H9 (cell line): ENCODE measurements around the gene IP6K3. TPM values are rescaled to one million over a fixed set of nuclear protein-coding genes. Genes with fewer than 3 reads are reported as not detected.

Source experiments
- DNase-seq: peaks from one replicate; pipeline ENCODE4 v3.0.0-alpha.2; 2017
- H2AFZ ChIP-seq: one replicate; pipeline ENCODE4 v1.6.1; 2013; ENCODE audit warnings: mild to moderate bottlenecking, low read length, control low read depth, moderate library complexity
- H2AK5ac ChIP-seq: 2 replicates; pipeline ENCODE4 v1.6.1; 2013; ENCODE audit warnings: low read length, control low read depth, mixed read lengths; ENCODE audit not compliant: insufficient read length
- H2BK120ac ChIP-seq: one replicate; pipeline ENCODE4 v1.6.1; 2013; ENCODE audit warnings: low read depth, mild to moderate bottlenecking, low read length, control low read depth, inconsistent platforms; ENCODE audit not compliant: poor library complexity, severe bottlenecking
- H2BK12ac ChIP-seq: 2 replicates; pipeline ENCODE4 v1.6.1; 2013; ENCODE audit warnings: low read length, control low read depth, mixed read lengths, low read depth; ENCODE audit not compliant: insufficient read length
- H2BK15ac ChIP-seq: 2 replicates; pipeline ENCODE4 v1.6.1; 2013; ENCODE audit warnings: low read depth, low read length, control low read depth
- H2BK20ac ChIP-seq: one replicate; pipeline ENCODE4 v1.6.1; 2013; ENCODE audit warnings: low read depth, mild to moderate bottlenecking, low read length, control low read depth, inconsistent platforms; ENCODE audit not compliant: poor library complexity, severe bottlenecking
- H2BK5ac ChIP-seq: 2 replicates; pipeline ENCODE4 v1.6.1; 2013; ENCODE audit warnings: low read length, control low read depth, mixed read lengths; ENCODE audit not compliant: insufficient read length
- H3K14ac ChIP-seq: 2 replicates; pipeline ENCODE4 v1.6.1; 2013; ENCODE audit warnings: low read length, control low read depth; ENCODE audit not compliant: insufficient read depth
- H3K18ac ChIP-seq: 2 replicates; pipeline ENCODE4 v1.6.1; 2013; ENCODE audit warnings: low read depth, mild to moderate bottlenecking, mixed read lengths, low read length, control low read depth; ENCODE audit not compliant: insufficient read length
- H3K23ac ChIP-seq: 2 replicates; pipeline ENCODE4 v1.6.1; 2013; ENCODE audit warnings: low read length, control low read depth, mixed read lengths, low read depth; ENCODE audit not compliant: insufficient read length
- H3K23me2 ChIP-seq: 2 replicates; pipeline ENCODE4 v1.6.1; 2013; ENCODE audit warnings: low read depth, mild to moderate bottlenecking, mixed read lengths, low read length, control low read depth; ENCODE audit not compliant: insufficient read length, poor library complexity, severe bottlenecking
- H3K27ac ChIP-seq: 2 replicates; pipeline ENCODE4 v1.5.1; 2013; ENCODE audit warnings: low read length, control low read depth, mixed read lengths, low read depth; ENCODE audit not compliant: insufficient read length
- H3K27me3 ChIP-seq: 2 replicates; pipeline ENCODE4 v1.6.1; 2013; ENCODE audit warnings: low read length, control low read depth, inconsistent platforms; ENCODE audit not compliant: insufficient read depth
- H3K4ac ChIP-seq: 2 replicates; pipeline ENCODE4 v1.6.1; 2013; ENCODE audit warnings: low read depth, mild to moderate bottlenecking, control low read depth, inconsistent platforms, low read length, moderate library complexity
- H3K4me1 ChIP-seq: 2 replicates; pipeline ENCODE4 v1.6.1; 2013; ENCODE audit warnings: low read length, control low read depth, inconsistent platforms; ENCODE audit not compliant: insufficient read depth
- H3K4me2 ChIP-seq: 2 replicates; pipeline ENCODE4 v1.6.1; 2013; ENCODE audit warnings: low read length, control low read depth, mixed read lengths; ENCODE audit not compliant: insufficient read length, insufficient read depth
- H3K56ac ChIP-seq: 2 replicates; pipeline ENCODE4 v1.6.1; 2013; ENCODE audit warnings: low read depth, mild to moderate bottlenecking, mixed read lengths, low read length, control low read depth; ENCODE audit not compliant: insufficient read length
- H3K79me1 ChIP-seq: 2 replicates; pipeline ENCODE4 v1.6.1; 2013; ENCODE audit warnings: low read depth, mild to moderate bottlenecking, moderate library complexity, low read length, control low read depth, inconsistent platforms; ENCODE audit not compliant: insufficient read depth, poor library complexity, severe bottlenecking
- H3K79me2 ChIP-seq: 2 replicates; pipeline ENCODE4 v1.6.1; 2013; ENCODE audit warnings: low read length, control low read depth, inconsistent platforms; ENCODE audit not compliant: insufficient read depth
- H3K9ac ChIP-seq: 2 replicates; pipeline ENCODE4 v1.6.1; 2013; ENCODE audit warnings: low read length, control low read depth, mixed read lengths; ENCODE audit not compliant: insufficient read length; ENCODE audit errors: extremely low read depth
- H3K9me3 ChIP-seq: one replicate; pipeline ENCODE4 v1.6.1; 2013; ENCODE audit warnings: low read depth, low read length, inconsistent platforms; ENCODE audit not compliant: control insufficient read depth
- H3T11ph ChIP-seq: one replicate; pipeline ENCODE4 v1.6.1; 2013; ENCODE audit warnings: mild to moderate bottlenecking, low read length, control low read depth, inconsistent platforms
- H4K20me1 ChIP-seq: one replicate; pipeline ENCODE4 v1.6.1; 2013; ENCODE audit not compliant: control insufficient read depth, insufficient read length, insufficient read depth
- H4K5ac ChIP-seq: 2 replicates; pipeline ENCODE4 v1.6.1; 2013; ENCODE audit warnings: low read depth, mild to moderate bottlenecking, mixed read lengths, low read length, control low read depth; ENCODE audit not compliant: insufficient read length
- H4K8ac ChIP-seq: replicated peaks from 2 replicates; pipeline ENCODE4 v1.6.1; 2013; ENCODE audit warnings: low read length, control low read depth, mixed read lengths, low read depth; ENCODE audit not compliant: insufficient read length
- H4K91ac ChIP-seq: 2 replicates; pipeline ENCODE4 v1.6.1; 2013; ENCODE audit warnings: low read depth, mild to moderate bottlenecking, moderate library complexity, mixed read lengths, low read length, control low read depth; ENCODE audit not compliant: insufficient read length
- H3K27ac Mint-ChIP-seq, 3 experiments: 2 replicates in 2 of 3; 3 replicates in 1 of 3; pipeline ENCODE4 v1.8.0; 2020 to 2021; ENCODE audit warnings: mixed read lengths in 3 of 3, mild to moderate bottlenecking in 1 of 3, moderate library complexity in 1 of 3
- H3K27me3 Mint-ChIP-seq: 2 replicates; pipeline ENCODE4 v1.8.0; 2021; ENCODE audit warnings: low read depth, mild to moderate bottlenecking, moderate library complexity, mixed read lengths
- H3K36me3 Mint-ChIP-seq, 3 experiments: 2 replicates in 2 of 3; 3 replicates in 1 of 3; pipeline ENCODE4 v1.8.0; 2020 to 2021; ENCODE audit warnings: low read depth in 3 of 3, mixed read lengths in 3 of 3; ENCODE audit not compliant: insufficient read depth in 1 of 3
- H3K4me1 Mint-ChIP-seq, 2 experiments: 2 replicates each; pipeline ENCODE4 v1.8.0; 2020; ENCODE audit warnings: mixed read lengths in 2 of 2
- H3K4me3 Mint-ChIP-seq, 2 experiments: 2 replicates in 1 of 2; 3 replicates in 1 of 2; pipeline ENCODE4 v1.8.0; 2020 to 2021; ENCODE audit warnings: mild to moderate bottlenecking in 2 of 2, mixed read lengths in 2 of 2, moderate library complexity in 1 of 2
- H3K9me3 Mint-ChIP-seq, 2 experiments: 2 replicates in 1 of 2; 3 replicates in 1 of 2; pipeline ENCODE4 v1.8.0; 2020; ENCODE audit warnings: mild to moderate bottlenecking in 2 of 2, mixed read lengths in 2 of 2, moderate library complexity in 1 of 2
- CTCF ChIP-seq: fragments of 200-600 bp; sonication (generic); conservative IDR thresholded peaks from 3 replicates; pipeline ENCODE4 v1.8.0; 2021; ENCODE audit warnings: antibody characterized with exemption, mild to moderate bottlenecking
- WGBS: extraction: QIAGEN DNeasy Blood & Tissue Kit; methylation state at CpG from one replicate; pipeline ENCODE4 v1.1.7; 2013; ENCODE audit warnings: missing lambda C conversion rate, low lambda C conversion rate, mixed read lengths; ENCODE audit not compliant: insufficient read length; ENCODE audit errors: extremely low coverage; 5-methylcytosine and 5-hydroxymethylcytosine counted together
- total RNA-seq: library from RNA; stranded (reverse); gene quantifications from 2 replicates; pipeline ENCODE4 v1.2.1, GENCODE V29; 2021

The IP6K3 gene
- total RNA-seq, 1 experiment from 2014 or later: 0.46 TPM

- H3K27ac ChIP-seq: no peak overlapping the region
- WGBS: no CpG with 5 or more reads among the region's 10 CpGs
- H3K79me2 ChIP-seq: no peaks in the 10 kb centered on the region
- no peak overlapping the region for H3K9ac ChIP-seq
- no peak overlapping the region for H3K4me2 ChIP-seq
- H3K4ac ChIP-seq: no peak overlapping the region
- no peaks in the 10 kb centered on the region for H4K20me1 ChIP-seq
- H4K8ac ChIP-seq: no peak overlapping the region
- H2BK15ac ChIP-seq: no peak overlapping the region
- Mint-ChIP-seq H3K27me3 (no peaks in the 10 kb centered on the region), H3K36me3 (peaks cover 37 to 94% (median 75%) of the 10 kb centered on the region in 3 experiments; a peak in 6 of 7 replicates), H3K27ac (peak overlapping the region in 2 of 3 experiments; percentile 10 to 14; a peak in 3 of 7 replicates), H3K4me1 (peaks cover 11 to 16% of the 10 kb centered on the region in 2 experiments), H3K4me3 (no peak overlapping the region), H3K9me3 (no peaks in the 10 kb centered on the region)
- no peaks in the 10 kb centered on the region for H3K23me2 ChIP-seq
- no peak overlapping the region for H4K5ac ChIP-seq
- H3K79me1 ChIP-seq: no peaks in the 10 kb centered on the region
- H3T11ph ChIP-seq: no peak overlapping the region
- TF ChIP-seq CTCF: no peak
- H2BK12ac ChIP-seq: no peak overlapping the region
- 0 out of 2 replicates have a peak, but pooled peaks cover 3% of the 10 kb centered on the region for H3K4me1 ChIP-seq
- no peak overlapping the region for H2BK120ac ChIP-seq
- H2BK5ac ChIP-seq: no peak overlapping the region
- no peak overlapping the region for H2BK20ac ChIP-seq
- H3K27me3 ChIP-seq: no peaks in the 10 kb centered on the region
- no peak overlapping the region for H3K18ac ChIP-seq
- H3K56ac ChIP-seq: no peak overlapping the region
- DNase-seq: no peak
- H3K9me3 ChIP-seq: no peaks in the 10 kb centered on the region
- no peak overlapping the region for H2AFZ ChIP-seq
- no peak overlapping the region for H4K91ac ChIP-seq
- H3K23ac ChIP-seq: no peak overlapping the region
- H2AK5ac ChIP-seq: no peak overlapping the region
- H3K14ac ChIP-seq: no peak overlapping the region
Measured at GRCh38 chr6:33692760-33693158, 53.9 kb downstream of the IP6K3 start.
